DOHH2 (cell line): ENCODE results near the gene CCDC77.

Experiments used
- H3F3A ChIP-seq: fragments of 200-600 bp; sonication (generic), shearing (Covaris generic); 2 replicates; pipeline ENCODE4 v1.6.0; 2016; ENCODE audit warnings: antibody characterized with exemption, mild to moderate bottlenecking; ENCODE audit not compliant: control insufficient read depth, insufficient read depth
- H3K27ac ChIP-seq: fragments of 200-600 bp; sonication (generic); 2 replicates; pipeline ENCODE4 v1.5.1; 2014; ENCODE audit warnings: low read depth, mild to moderate bottlenecking, low read length, moderate library complexity
- H3K27me3 ChIP-seq: fragments of 200-600 bp; sonication (generic); 2 replicates; pipeline ENCODE4 v1.6.1; 2014; ENCODE audit warnings: mild to moderate bottlenecking, low read length, mixed read lengths; ENCODE audit not compliant: control insufficient read depth
- H3K36me3 ChIP-seq: fragments of 200-600 bp; sonication (generic); 2 replicates; pipeline ENCODE4 v1.6.1; 2014; ENCODE audit warnings: mild to moderate bottlenecking, low read length, moderate library complexity, mixed read lengths; ENCODE audit not compliant: control insufficient read depth
- H3K4me1 ChIP-seq: fragments of 200-600 bp; sonication (generic); 2 replicates; pipeline ENCODE4 v1.6.1; 2014; ENCODE audit warnings: mild to moderate bottlenecking, low read length, mixed read lengths; ENCODE audit not compliant: control insufficient read depth
- H3K4me2 ChIP-seq: fragments of 200-600 bp; sonication (generic); 2 replicates; pipeline ENCODE4 v1.6.0; 2014; ENCODE audit warnings: mild to moderate bottlenecking, low read length, moderate library complexity
- H3K4me3 ChIP-seq: fragments of 200-600 bp; sonication (generic); 2 replicates; pipeline ENCODE4 v1.5.1; 2014; ENCODE audit warnings: mild to moderate bottlenecking, low read length, mixed read lengths
- H3K79me2 ChIP-seq: fragments of 200-600 bp; sonication (generic); 2 replicates; pipeline ENCODE4 v1.6.1; 2014; ENCODE audit warnings: mild to moderate bottlenecking, low read length, mixed read lengths; ENCODE audit not compliant: control insufficient read depth
- H3K9me2 ChIP-seq: fragments of 200-600 bp; sonication (generic); replicated peaks from 2 replicates; pipeline ENCODE4 v1.6.1; 2014; ENCODE audit warnings: mild to moderate bottlenecking, low read length, mixed read lengths; ENCODE audit not compliant: control insufficient read depth
- H3K9me3 ChIP-seq: fragments of 200-600 bp; sonication (generic); 2 replicates; pipeline ENCODE4 v1.6.1; 2014; ENCODE audit warnings: antibody characterized with exemption, low read length, mixed read lengths; ENCODE audit not compliant: control insufficient read depth, insufficient read depth
- H4K20me1 ChIP-seq: fragments of 200-600 bp; sonication (generic); 2 replicates; pipeline ENCODE4 v1.6.0; 2014; ENCODE audit warnings: low read depth, mild to moderate bottlenecking, antibody characterized with exemption, low read length, moderate library complexity; ENCODE audit not compliant: control insufficient read depth, insufficient read depth
- CTCF ChIP-seq: fragments of 200-600 bp; sonication (generic); IDR thresholded peaks from one replicate; pipeline ENCODE4 v1.5.1; 2014; ENCODE audit warnings: antibody characterized with exemption, mild to moderate bottlenecking, low read depth, low read length; ENCODE audit not compliant: poor library complexity, severe bottlenecking
- EZH2phosphoT487 ChIP-seq: fragments of 200-600 bp; sonication (generic); IDR thresholded peaks from 2 replicates; pipeline ENCODE4 v1.6.1; 2017; ENCODE audit warnings: borderline replicate concordance, mild to moderate bottlenecking, antibody characterized with exemption, low read length, moderate library complexity, mixed read lengths

CCDC77 gene

GRCh38 chr12:467591-467990 is 66.1 kb downstream of the CCDC77 start:
- Histone ChIP-seq H3K4me3 (no peak overlapping the region), H3K27ac (no peak overlapping the region), H3K9me2 (no peaks in the 10 kb centered on the region), H3K27me3 (peaks cover 7% of the 10 kb centered on the region; the same call in 1 of the 2 replicates), H3K79me2 (no peaks in the 10 kb centered on the region), H3F3A (no peaks in the 10 kb centered on the region), H3K9me3 (no peaks in the 10 kb centered on the region), H3K36me3 (no peaks in the 10 kb centered on the region), H4K20me1 (no peaks in the 10 kb centered on the region), H3K4me2 (no peak overlapping the region), H3K4me1 (no peaks in the 10 kb centered on the region)
- no peak for TF ChIP-seq EZH2phosphoT487
- no peak for TF ChIP-seq CTCF

GRCh38 chr12:468671-469389 is 67.4 kb downstream of the CCDC77 start:
- H3F3A ChIP-seq = no peaks in the 10 kb centered on the region
- no peaks in the 10 kb centered on the region for H3K9me2 ChIP-seq
- H3K4me1 ChIP-seq = no peaks in the 10 kb centered on the region; the same call in 1 of the 2 replicates
- H3K4me2 ChIP-seq = no peak overlapping the region
- H3K27ac ChIP-seq = no peak overlapping the region
- no peaks in the 10 kb centered on the region for H3K9me3 ChIP-seq
- no peaks in the 10 kb centered on the region for H3K36me3 ChIP-seq
- no peaks in the 10 kb centered on the region for H4K20me1 ChIP-seq
- H3K27me3 ChIP-seq = peaks cover 4% of the 10 kb centered on the region; the same call in 1 of the 2 replicates
- H3K4me3 ChIP-seq = no peak overlapping the region
- TF ChIP-seq CTCF (no peak), EZH2phosphoT487 (no peak)
- no peaks in the 10 kb centered on the region for H3K79me2 ChIP-seq

- Histone ChIP-seq H3K4me1 (peaks cover 11% of the 10 kb centered on the region), H3K4me3 (no peak overlapping the region), H3K36me3 (no peaks in the 10 kb centered on the region), H3K4me2 (no peak overlapping the region), H3K9me2 (no peaks in the 10 kb centered on the region), H3F3A (no peaks in the 10 kb centered on the region), H3K9me3 (no peaks in the 10 kb centered on the region), H3K27ac (no peak overlapping the region), H3K79me2 (no peaks in the 10 kb centered on the region), H4K20me1 (no peaks in the 10 kb centered on the region), H3K27me3 (no peaks in the 10 kb centered on the region)
- no peak for TF ChIP-seq CTCF
- no peak for TF ChIP-seq EZH2phosphoT487
These were observed 68.7 kb downstream of the CCDC77 start for GRCh38 chr12:470133-470532.
